Osteocyte (in vitro differentiated cells): ENCODE data around the gene ABHD8. TPM values are rescaled to one million over a fixed set of nuclear protein-coding genes. Genes with fewer than 3 reads are reported as not detected.

Experiments
- DNase-seq: peaks from one replicate; pipeline ENCODE4 v3.0.0; 2021; ENCODE audit warnings: mixed read lengths; ENCODE audit not compliant: unreplicated experiment; ENCODE audit errors: extremely low spot score
- H3K27ac Mint-ChIP-seq: one replicate; pipeline ENCODE4 v1.8.0; 2021; ENCODE audit warnings: mild to moderate bottlenecking, mixed read lengths; ENCODE audit not compliant: unreplicated experiment
- H3K27me3 Mint-ChIP-seq: one replicate; pipeline ENCODE4 v1.8.0; 2021; ENCODE audit warnings: mixed read lengths; ENCODE audit not compliant: unreplicated experiment
- H3K36me3 Mint-ChIP-seq: one replicate; pipeline ENCODE4 v1.8.0; 2021; ENCODE audit warnings: mixed read lengths; ENCODE audit not compliant: unreplicated experiment
- H3K4me1 Mint-ChIP-seq: one replicate; pipeline ENCODE4 v1.8.0; 2021; ENCODE audit warnings: mixed read lengths; ENCODE audit not compliant: unreplicated experiment
- H3K4me3 Mint-ChIP-seq: one replicate; pipeline ENCODE4 v1.8.0; 2021; ENCODE audit warnings: mild to moderate bottlenecking, moderate library complexity, mixed read lengths; ENCODE audit not compliant: unreplicated experiment
- H3K9me3 Mint-ChIP-seq: one replicate; pipeline ENCODE4 v1.8.0; 2021; ENCODE audit warnings: mixed read lengths; ENCODE audit not compliant: unreplicated experiment
- CTCF ChIP-seq: fragments of 200-600 bp; sonication (generic); IDR thresholded peaks from 2 replicates; pipeline ENCODE4 v1.5.0; 2021; ENCODE audit warnings: antibody characterized with exemption, mild to moderate bottlenecking, moderate library complexity
- total RNA-seq: library from RNA; stranded (reverse); gene quantifications from 2 replicates; pipeline ENCODE4 v1.2.1, GENCODE V29; 2021

The ABHD8 gene
- total RNA-seq, 1 donor from 2014 or later: 5.0 TPM

- H3K4me3 Mint-ChIP-seq: peak within 1 kb of the TSS; percentile 84
- DNase-seq: peak; percentile 98
- H3K36me3 Mint-ChIP-seq: peaks cover 9% of the 10 kb centered on the region
- peak within 1 kb of the TSS; percentile 89 for H3K27ac Mint-ChIP-seq
- H3K4me1 Mint-ChIP-seq: peaks cover 7% of the 10 kb centered on the region
- no peak for TF ChIP-seq CTCF
- no peaks in the 10 kb centered on the region for H3K27me3 Mint-ChIP-seq
- H3K9me3 Mint-ChIP-seq: no peaks in the 10 kb centered on the region
These were observed 36.0 kb downstream of the ABHD8 start, which contains the start of gene BABAM1 for GRCh38 chr19:17266975-17267788. TSS of gene BABAM1 (plus strand) at chr19:17267443. CDS start at chr19:17268807, 1,364 bp downstream.

GRCh38 chr19:17266589-17266974, 36.6 kb downstream of the ABHD8 start:
- no peaks in the 10 kb centered on the region for H3K9me3 Mint-ChIP-seq
- no peak overlapping the region for H3K4me3 Mint-ChIP-seq
- H3K27me3 Mint-ChIP-seq: no peaks in the 10 kb centered on the region
- H3K27ac Mint-ChIP-seq: peak overlapping the region; percentile 89
- peaks cover 7% of the 10 kb centered on the region for H3K4me1 Mint-ChIP-seq
- TF ChIP-seq CTCF: no peak
- DNase-seq: no peak
- peaks cover 8% of the 10 kb centered on the region for H3K36me3 Mint-ChIP-seq

GRCh38 chr19:17266026-17266425, 37.2 kb downstream of the ABHD8 start:
- peaks cover 3% of the 10 kb centered on the region for H3K36me3 Mint-ChIP-seq
- no peak overlapping the region for H3K27ac Mint-ChIP-seq
- peaks cover 7% of the 10 kb centered on the region for H3K4me1 Mint-ChIP-seq
- no peak for DNase-seq
- H3K27me3 Mint-ChIP-seq: no peaks in the 10 kb centered on the region
- TF ChIP-seq CTCF: no peak
- H3K4me3 Mint-ChIP-seq: no peak overlapping the region
- H3K9me3 Mint-ChIP-seq: no peaks in the 10 kb centered on the region

- DNase-seq: no peak
- H3K27me3 Mint-ChIP-seq: peaks cover 2% of the 10 kb centered on the region
- H3K4me3 Mint-ChIP-seq: no peak within 1 kb of the TSS
- H3K4me1 Mint-ChIP-seq: peaks cover 7% of the 10 kb centered on the region
- no peak within 1 kb of the TSS for H3K27ac Mint-ChIP-seq
- H3K9me3 Mint-ChIP-seq: no peaks in the 10 kb centered on the region
- TF ChIP-seq CTCF: no peak
- H3K36me3 Mint-ChIP-seq: no peaks in the 10 kb centered on the region
These were observed 38.6 kb downstream of the ABHD8 start, which contains the start of gene USHBP1 for GRCh38 chr19:17264641-17264979. TSS of gene USHBP1 (minus strand) at chr19:17264745. CDS start at chr19:17264299, 446 bp downstream.

- no peaks in the 10 kb centered on the region for H3K9me3 Mint-ChIP-seq
- H3K36me3 Mint-ChIP-seq: no peaks in the 10 kb centered on the region
- DNase-seq: no peak
- no peak overlapping the region for H3K4me3 Mint-ChIP-seq
- H3K27me3 Mint-ChIP-seq: peaks cover 2% of the 10 kb centered on the region
- peaks cover 7% of the 10 kb centered on the region for H3K4me1 Mint-ChIP-seq
- H3K27ac Mint-ChIP-seq: no peak overlapping the region
- TF ChIP-seq CTCF: no peak
These were observed 39.2 kb downstream of the ABHD8 start for GRCh38 chr19:17263712-17264640.
